HG02588 (cell line): ENCODE results near the gene FRMPD4.

Experiments
- ATAC-seq: cut with Tn5 transposase; IDR thresholded peaks from one replicate; pipeline ENCODE4 v1.9.1; 2021; ENCODE audit warnings: mild to moderate bottlenecking, moderate library complexity; ENCODE audit not compliant: unreplicated experiment

Gene FRMPD4

DNA sequence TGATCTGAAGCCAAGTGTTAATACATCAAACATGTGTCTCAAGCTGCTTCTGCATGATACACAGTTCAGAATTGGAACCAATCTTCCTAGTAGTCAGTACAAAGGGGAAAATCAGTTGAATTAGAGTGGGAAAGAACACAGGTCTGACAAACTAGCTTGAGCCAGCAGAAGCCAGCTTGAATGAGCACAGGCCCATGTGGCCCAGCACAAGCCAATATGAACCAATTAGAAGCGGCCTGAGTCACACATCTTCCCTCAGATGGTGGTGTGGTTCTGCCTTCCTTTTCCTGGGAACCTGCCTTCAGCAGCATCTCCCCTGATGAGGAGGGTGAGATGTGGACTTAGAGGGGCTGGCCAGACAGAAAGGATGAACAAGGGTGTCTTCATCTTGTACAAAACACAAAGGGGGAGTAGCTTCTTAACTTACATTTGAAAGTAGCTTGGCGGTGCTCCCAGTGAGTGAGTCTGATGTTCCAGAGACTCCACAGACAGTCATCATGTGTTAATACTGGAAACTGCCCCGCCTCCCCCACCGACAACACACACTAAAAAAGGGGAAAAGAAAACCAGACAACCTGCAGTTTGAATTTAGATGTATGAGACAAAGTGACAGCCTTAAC, 72.0 kb downstream of the FRMPD4 start:
- ATAC-seq, result no peak

DNA sequence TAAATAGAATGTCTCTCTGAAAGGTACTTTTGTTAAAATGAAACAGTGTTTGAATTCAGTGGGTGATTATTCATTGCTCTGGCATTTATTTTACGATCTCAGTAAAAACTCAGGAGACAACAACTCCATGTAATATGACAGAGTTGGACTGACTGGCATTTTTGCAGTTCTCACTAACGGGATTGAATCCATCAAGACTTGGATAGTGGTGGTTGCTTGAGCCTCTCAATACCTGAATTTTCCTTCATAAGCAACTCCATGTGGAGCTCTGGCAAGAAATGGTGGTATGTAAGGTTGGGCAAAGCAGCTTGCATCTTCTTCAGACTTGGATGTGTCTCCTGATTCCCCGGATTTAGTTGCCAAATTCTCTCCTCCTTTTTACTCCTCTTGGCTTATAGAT, 72.7 kb downstream of the FRMPD4 start:
- ATAC-seq, result no peak

DNA sequence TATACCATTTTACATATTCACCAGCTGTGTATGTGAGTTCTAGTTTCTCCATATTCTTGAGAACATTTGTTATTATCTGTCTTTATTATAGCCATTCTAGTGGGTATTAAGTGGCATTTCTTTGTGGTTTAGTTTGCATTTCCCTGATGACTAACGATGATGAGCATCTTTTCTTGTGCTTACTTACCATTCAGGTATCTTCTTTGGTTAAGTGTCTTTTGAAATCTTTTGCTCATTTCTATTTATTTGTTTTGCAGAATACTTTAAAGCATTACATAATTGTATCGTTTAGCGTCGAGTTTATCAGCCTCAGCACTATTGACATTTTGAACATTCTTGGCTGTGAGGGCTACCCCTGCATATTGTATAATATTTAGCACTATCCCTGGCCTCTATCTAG, 85.4 kb downstream of the FRMPD4 start:
- ATAC-seq, result no peak

DNA sequence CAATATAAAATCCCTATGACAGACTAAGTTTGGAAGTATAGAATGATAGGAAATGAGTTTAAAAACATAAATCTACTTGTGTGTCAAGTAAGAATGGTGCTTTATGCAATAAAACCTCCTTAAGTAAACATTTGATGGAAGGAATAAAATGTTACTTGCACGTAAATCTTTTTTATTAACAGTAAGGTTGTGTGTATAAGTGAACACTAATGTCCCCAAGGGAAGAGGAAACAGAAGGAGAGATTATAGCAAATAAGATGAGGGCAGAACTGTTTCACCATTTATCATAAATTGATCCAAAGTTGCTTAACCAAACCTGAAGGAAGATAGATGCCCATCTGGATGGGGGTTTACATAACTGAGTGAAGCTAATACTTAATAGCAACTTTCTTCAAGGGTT, 86.8 kb downstream of the FRMPD4 start:
- ATAC-seq, result no peak

DNA sequence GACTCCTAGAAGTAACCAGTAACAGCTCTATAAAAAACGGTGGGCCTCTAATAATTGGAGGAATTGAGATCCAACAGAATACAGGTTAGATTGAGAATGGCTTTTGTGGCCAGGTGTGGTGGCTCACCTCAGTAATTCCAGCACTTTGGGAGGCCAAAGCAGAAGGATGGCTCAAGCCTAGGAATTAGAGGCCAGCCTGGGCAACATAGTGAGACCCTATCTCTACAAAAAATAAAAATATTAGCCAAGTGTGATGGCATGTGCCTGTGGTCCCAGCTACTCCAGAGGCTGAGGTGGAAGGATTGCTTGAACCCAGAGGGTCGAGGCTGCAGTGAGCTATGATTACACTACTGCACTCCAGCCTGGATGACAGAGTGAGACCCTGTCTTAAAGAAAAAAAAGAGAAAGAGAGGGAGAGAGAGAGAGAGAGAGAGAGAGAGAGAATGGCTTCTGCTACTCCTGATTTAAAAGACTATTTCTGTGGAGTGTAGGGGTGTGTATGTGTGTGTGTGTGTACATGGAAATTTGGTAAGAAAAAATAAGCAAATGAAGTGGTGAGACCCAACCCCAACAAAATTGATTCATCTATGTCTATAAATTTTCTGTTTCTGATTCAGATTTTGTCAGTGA, 89.3 kb downstream of the FRMPD4 start:
- no peak for ATAC-seq

DNA sequence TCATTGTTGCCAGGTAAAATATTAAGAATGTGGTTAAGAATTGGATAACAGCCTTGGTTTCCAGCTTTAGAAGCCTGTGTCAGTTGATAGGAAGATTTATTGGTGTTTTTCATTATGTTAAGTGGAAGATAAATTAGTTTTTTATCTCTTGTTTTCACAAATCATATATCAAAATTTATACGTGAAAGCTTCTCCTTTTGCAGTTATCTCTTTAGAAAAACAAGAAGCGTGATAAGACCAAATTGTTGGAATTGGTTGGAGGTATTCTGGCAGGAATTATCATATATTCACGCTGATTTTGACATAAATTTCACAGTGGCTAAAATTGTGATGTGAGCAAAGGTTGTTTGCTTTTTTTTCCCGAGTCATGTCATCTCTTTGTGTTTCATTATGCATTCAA, 90.6 kb downstream of the FRMPD4 start:
- ATAC-seq, result no peak

DNA sequence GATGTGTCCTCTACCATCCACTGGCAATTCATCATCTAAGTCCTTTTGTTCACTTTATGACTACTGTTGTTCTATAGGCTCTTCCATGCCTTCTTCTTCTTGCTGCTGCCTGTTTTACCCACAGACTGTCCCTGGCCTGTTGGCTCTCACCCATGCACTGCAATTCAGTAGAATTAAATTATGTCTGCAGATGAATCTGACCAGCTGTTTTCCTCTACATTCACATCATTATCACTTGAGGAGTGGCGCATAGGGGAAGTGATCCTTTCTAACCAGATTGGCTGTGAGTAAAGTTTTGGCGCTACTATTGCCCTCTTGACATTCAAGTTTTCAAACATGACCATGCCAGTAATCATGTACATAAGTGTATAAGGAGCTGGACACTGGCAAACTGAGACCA, 91.7 kb downstream of the FRMPD4 start:
- ATAC-seq, result no peak

DNA sequence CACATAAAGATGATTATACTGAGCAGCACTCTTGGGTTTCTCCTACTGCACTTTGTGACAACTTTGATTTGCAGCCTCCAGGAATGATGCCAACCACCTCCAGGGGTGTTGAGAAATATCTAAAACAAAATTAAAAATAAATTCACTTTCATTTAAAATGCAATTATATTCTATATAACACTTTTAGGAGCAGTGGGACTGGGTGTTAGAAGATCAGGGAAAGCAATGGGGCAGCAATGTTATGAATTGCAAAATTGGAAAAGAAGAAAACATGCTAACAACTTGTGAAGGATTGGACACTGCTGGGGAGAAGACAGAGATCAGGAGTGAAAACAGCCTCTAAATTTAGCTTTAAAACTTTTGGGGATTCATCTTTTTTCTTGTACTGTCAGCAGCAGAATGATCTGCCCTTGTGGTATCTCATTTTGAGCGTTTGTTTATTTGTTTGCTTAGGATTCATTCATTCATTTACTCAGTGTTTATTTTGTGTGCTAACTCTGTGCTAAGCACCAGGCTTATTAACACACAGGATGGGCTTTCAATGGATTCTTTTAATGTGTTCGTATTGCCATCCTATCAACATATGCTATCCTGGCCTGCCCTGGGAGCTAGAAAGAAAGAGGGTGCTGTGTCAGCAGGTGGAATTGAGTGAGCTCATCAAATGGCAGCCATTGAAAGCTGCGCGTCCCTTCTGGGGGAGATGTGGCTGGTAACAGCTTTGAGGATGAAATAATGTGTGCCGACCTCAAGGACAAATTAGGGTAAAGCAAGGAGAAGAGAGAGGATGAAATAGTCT, 96.5 kb downstream of the FRMPD4 start:
- no peak for ATAC-seq

DNA sequence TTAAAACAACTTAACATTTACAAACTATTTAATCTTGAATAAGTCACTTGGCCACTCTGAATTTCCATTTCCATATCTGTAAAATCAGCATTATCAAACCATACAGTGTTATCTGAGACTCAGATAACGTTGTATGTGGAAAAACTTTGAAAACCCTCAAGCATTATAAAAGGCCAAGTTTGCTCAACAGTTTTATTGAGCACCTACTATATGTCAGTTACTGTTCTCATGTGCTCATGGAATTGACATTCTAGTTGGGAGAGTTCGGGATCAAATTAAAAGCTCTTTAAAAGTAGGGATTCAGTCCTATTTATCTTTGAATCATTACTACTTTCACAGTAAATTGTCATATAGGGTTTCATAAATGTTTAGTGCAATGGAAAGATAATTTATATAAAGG, 97.9 kb downstream of the FRMPD4 start:
- ATAC-seq, result no peak

DNA sequence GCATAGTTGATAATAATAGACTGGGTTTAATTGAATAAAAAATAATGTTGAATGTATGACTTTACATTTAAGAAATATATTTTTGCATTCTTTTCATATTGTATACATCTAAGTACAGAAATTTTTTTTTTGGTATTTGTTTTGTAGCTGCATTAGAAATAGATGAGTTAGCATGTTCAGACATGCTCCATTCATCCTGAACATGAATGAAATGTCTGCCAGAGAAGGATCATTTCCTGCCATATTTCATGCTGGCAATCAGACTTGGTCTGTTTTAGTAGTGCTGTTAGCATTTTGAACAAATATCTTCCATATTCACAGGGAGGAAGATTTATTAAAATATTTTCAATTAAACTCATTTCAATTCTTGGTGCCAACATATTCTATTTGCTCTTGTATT, 98.9 kb downstream of the FRMPD4 start:
- ATAC-seq, result no peak

DNA sequence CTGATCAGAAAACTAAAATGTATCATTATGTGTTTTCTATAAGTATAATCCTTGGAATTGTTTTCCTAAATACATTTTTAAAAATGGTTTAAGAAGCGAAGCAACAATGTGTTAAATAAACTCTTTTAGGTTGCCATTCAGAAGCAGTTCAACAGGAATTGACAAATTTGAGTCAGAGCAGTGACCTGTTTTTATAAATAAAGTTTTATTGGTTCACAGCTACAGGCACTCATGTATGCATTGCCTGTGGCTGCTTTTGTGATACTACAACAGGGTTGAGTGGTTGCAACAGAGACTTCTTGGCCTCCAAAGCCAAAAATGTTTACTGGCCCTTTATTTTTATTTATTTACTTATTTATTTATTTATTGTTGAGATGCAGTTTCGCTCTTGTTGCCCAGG, 99.5 kb downstream of the FRMPD4 start:
- no peak for ATAC-seq

DNA sequence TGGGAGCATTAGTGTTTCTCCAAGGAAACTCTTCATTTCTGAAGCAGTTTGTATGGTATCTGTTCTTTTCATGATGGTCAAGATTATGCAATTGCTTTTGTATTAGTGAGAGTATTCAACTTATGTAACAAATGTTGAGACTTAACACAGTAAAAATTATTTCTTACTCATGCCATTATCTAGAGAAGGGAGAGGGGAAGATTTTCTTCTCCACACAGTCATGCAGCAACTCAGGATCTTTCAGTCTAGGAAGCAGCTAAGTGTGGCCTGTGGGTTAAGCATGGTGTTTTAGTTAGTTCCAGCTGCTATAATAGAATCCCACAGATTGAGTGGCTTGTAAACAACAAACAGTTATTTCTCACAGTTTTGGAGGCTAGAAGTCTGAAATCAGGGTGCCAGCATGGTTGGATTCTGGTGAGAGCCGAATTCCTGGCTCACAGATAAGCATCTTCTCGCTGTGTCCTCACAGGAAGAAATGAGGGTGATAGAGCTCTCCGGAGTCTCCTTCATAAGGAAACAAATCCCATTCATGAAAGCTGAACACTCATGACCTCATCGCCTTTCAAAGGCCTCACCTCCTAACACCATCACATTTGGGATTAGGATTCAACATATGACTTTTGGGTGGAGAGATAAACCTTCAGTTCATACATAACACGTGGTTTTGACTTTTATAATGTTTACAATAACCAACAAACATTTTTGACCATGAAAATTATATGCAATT, 101.2 kb downstream of the FRMPD4 start:
- no peak for ATAC-seq

DNA sequence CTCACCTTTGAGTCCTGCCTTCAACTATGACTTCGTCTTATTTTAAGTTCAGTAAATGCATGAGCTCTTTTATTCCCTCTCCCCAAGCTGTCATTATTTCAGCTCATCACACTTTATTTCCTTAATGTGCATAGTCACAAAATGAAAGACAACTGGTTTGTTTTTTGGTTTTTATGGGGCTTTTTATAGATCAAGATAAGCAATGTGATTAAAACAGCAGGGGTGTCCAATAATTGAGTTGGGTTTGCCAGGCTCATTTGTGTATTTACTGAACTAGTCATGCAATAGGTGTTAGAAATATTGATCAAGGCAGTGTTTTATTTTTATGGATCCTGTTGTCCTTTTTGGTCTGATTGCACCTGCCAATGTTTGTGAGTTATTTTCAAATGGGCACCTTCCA, 102.2 kb downstream of the FRMPD4 start:
- no peak for ATAC-seq

DNA sequence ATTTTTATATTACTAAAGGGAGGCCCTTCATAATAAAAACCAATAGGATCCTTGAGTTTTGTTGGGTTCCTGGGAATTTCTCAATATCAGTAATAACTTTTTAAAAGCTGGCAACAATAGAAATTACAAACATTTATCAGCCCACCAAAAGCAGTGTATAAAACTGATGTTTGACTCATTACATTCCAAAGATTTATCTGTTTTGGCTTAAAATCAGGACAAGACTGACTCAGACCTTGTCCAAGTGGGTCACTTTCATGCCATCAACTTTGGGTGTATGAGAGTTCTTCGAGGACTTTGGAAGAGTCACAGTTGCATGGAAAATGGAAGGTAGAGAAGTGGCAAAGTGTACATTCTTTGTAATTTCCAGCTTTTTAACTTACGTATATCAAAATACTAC, 102.8 kb downstream of the FRMPD4 start:
- ATAC-seq, result no peak

DNA sequence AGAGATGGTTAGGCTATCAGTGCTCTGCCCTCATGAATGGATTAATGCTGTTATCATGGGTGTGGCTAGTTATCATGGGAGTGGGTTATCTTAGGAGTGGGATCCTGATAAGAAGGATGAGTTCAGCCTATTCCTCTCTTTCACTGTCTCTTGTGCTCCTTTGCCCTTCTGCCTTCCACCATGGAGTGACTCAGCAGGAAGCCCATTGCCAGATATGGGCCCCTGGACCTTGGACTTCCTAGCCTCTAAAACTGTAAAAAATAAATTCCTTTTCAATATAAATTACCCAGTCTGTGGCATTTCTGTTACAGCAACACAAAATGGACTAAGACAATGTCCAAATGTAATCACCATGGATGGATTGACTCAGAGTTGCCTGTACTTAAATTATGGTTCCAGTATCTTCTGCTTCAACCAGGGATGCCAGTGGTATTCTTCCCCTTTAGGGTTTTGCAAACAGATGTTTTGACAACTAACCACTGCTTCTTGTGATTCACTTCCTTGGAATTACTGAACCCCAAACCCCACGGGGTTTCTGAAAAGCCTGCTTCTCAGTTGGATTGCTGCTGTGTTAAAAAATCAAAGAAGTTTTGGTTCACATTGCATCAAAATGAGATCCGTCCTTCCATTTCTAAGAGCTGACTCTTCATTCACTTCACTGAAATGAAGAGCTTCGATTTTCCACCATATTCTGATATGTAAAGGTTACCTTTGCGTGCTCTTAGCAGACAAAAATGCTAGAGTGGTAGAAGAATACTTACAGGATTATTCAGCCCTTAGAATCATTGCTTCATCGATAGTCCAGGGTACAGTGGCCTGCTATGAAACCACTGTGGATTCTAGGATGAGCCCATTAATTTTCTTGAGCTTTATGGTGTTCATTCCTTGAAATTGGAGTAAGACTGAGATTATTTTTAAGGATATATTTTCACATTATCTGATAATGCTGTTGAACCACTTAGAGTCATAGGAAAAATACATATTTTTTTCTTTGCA, 107.7 kb downstream of the FRMPD4 start:
- no peak for ATAC-seq

DNA sequence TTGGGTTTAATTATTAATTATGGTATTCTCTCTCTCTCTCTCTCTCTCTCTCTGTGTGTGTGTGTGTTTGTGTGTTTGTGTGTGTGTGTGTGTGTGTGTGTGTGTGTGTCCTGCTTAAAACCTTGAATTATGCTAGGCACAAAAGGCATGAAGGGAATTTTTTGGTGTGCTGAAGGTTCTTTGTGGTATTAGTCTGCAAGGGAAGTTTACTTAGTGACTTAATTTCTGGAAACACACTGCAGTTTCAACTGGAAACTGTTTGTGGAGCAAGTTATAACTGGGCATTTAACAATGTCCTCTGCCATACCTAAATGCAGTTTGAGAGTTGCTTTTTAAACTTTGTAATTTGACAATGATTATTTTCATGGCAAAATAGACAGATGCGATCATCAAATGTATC, 111.7 kb downstream of the FRMPD4 start:
- ATAC-seq, result no peak

DNA sequence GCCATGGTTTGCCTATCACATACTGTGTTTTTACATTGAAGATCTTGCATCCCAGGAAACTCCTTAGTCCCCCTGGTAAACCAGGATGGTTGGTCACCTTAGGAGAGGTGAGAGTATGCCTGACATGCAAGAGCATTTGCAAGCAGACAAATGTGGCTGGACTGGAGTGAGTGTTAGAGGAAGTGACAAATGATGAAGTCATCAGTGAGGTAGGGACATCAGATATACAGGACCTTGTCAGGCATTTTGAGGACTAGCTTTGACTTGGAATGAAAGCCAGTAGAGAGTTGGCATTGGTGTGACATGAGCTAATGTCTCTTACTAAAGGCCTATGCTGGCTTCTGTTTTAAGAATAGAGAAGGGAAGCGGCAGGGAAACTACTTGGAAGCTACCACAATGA, 124.9 kb downstream of the FRMPD4 start:
- ATAC-seq, result no peak

DNA sequence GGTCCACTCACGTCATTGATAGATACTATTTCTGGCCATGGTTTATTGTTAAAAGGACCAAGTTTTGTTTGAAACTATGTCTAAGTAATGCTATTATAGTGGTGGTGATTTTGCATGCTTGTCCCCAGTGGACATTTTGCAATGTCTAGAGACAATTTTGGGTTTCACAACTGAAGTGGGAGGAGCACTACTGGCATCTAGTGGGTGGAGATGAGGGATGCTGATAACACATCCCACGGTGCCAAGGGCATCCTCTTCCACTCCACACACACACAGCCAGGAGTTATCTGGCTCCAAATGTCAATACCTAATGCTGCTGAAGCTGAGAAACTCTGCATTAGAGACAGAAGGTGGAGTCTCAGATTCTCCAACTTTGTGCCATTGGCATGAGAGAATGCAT, 131.2 kb downstream of the FRMPD4 start:
- no peak for ATAC-seq

DNA sequence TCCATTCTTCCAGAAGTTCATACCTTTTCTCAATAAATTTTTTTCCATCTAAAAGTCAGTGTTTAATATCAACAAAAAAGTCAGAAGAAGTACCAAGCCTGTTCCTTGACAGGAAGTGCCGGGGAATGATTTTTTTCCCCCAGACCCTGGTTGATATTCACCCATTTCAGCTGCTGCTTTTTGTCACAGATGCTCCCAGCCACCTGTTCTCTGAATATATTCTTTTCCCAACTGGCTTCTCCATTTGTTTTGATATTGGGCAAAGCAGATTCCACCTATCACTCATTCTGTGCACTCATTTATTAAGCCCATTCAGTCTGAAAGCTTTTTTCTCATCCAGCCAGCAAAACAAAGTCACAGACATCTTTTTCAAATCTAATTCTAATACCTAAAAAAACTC, 139.9 kb downstream of the FRMPD4 start:
- no peak for ATAC-seq

DNA sequence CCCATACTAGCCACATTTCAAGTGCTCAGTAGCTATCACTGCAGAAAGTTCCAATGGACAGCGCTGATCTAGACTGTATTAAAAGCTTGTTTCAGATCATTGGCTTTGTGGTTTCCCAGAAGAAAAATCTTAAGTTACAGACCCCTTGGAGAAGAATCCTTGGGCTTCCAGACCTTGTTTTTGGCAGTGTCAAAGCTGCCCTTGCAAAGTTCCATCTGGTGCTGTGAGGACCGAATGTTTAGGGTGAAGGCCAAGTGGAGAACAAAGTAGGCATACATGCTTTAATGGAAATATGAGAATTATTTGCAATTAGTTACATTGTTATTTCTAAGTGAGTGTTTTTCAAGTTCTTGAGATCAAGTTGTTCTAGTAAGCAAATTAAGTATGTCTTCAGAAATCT, 144.7 kb downstream of the FRMPD4 start:
- ATAC-seq, result no peak
